Measurements from ENCODE around the gene PLCB4.

- TF ChIP-seq CTCF (IDR thresholded peaks at IDR 0.05) = no peak
- no peak for TF ChIP-seq POLR2AphosphoS5 (IDR thresholded peaks at IDR 0.05; ENCODE audit: insufficient read depth in 1 of 2, low read depth in 1 of 2)
- TF ChIP-seq POLR2A (IDR thresholded peaks at IDR 0.05) = no peak
Measured at GRCh38 chr20:9412309-9412708, 343.4 kb downstream of the PLCB4 start.

Measured in vagina (tissue), 2 donors.